SK-N-SH (cell line): ENCODE measurements around the gene BAZ1A. TPM values are rescaled to one million over a fixed set of nuclear protein-coding genes. Genes with fewer than 3 reads are reported as not detected.

Experiments used
- CHD2 ChIP-seq: fragments of 150-350 bp; IDR thresholded peaks from 2 replicates; pipeline ENCODE4 v1.6.1; 2018; ENCODE audit warnings: low read length; ENCODE audit not compliant: partially characterized antibody
- CTCF ChIP-seq: fragments of 200-600 bp; sonication (generic); IDR thresholded peaks from 2 replicates; pipeline ENCODE4 v1.6.1; 2017; ENCODE audit warnings: antibody characterized with exemption, mild to moderate bottlenecking, moderate library complexity
- EP300 ChIP-seq, 2 experiments: IDR thresholded peaks; 2 replicates each; pipeline versions ENCODE4 v1.4.0 to v1.6.1; 2012; ENCODE audit warnings: borderline replicate concordance in 1 of 2, low read depth in 1 of 2, low read length in 1 of 2
- EZH2phosphoT487 ChIP-seq: fragments of 200-600 bp; sonication (generic); IDR thresholded peaks from 2 replicates; pipeline ENCODE4 v1.6.1; 2017; ENCODE audit warnings: low read depth, mixed run types, mild to moderate bottlenecking, antibody characterized with exemption, moderate library complexity, borderline replicate concordance
- FOSL2 ChIP-seq: IDR thresholded peaks from 2 replicates; pipeline ENCODE4 v1.4.0; 2012; ENCODE audit warnings: low read depth, mild to moderate bottlenecking, moderate library complexity, borderline replicate concordance
- FOXJ3 ChIP-seq: sonication (generic); formaldehyde crosslinking; IDR thresholded peaks from 2 replicates; pipeline ENCODE4 v1.5.1; 2020; ENCODE audit warnings: mild to moderate bottlenecking, missing genetic modification reagents
- FOXM1 ChIP-seq: IDR thresholded peaks from 2 replicates; pipeline ENCODE4 v1.4.0; 2012; ENCODE audit warnings: low read depth, mild to moderate bottlenecking
- GABPA ChIP-seq: IDR thresholded peaks from 2 replicates; pipeline ENCODE4 v1.4.0; 2012; ENCODE audit warnings: low read depth, mild to moderate bottlenecking
- IRF3 ChIP-seq: fragments of 150-350 bp; IDR thresholded peaks from 2 replicates; pipeline ENCODE4 v1.6.1; 2016; ENCODE audit warnings: mild to moderate bottlenecking, low read depth, low read length
- JUND ChIP-seq: IDR thresholded peaks from 2 replicates; pipeline ENCODE4 v1.4.0; 2012
- MAX ChIP-seq: IDR thresholded peaks from 2 replicates; pipeline ENCODE4 v1.4.0; 2012; ENCODE audit warnings: low read depth
- MXI1 ChIP-seq: IDR thresholded peaks from 2 replicates; pipeline ENCODE4 v1.6.1; 2012; ENCODE audit warnings: mild to moderate bottlenecking, low read depth, low read length, improper control_type of control experiment
- NFIC ChIP-seq: IDR thresholded peaks from 2 replicates; pipeline ENCODE4 v1.4.0; 2012; ENCODE audit warnings: borderline replicate concordance
- NRF1 ChIP-seq: IDR thresholded peaks from 2 replicates; pipeline ENCODE4 v1.6.1; 2012; ENCODE audit warnings: low read depth, mild to moderate bottlenecking, low read length
- PBX3 ChIP-seq: IDR thresholded peaks from 2 replicates; pipeline ENCODE4; 2012
- POLR2AphosphoS5 ChIP-seq: IDR thresholded peaks from 2 replicates; pipeline ENCODE4 v1.6.1; 2012; ENCODE audit warnings: low read depth, low read length
- RAD21 ChIP-seq: IDR thresholded peaks from 2 replicates; pipeline ENCODE4 v1.6.1; 2012; ENCODE audit warnings: mild to moderate bottlenecking, low read length
- RCOR1 ChIP-seq: fragments of 150-350 bp; IDR thresholded peaks from 2 replicates; pipeline ENCODE4 v1.6.1; 2017; ENCODE audit warnings: antibody characterized with exemption, low read length
- REST ChIP-seq: IDR thresholded peaks from 2 replicates; pipeline ENCODE4 v1.6.1; 2012; ENCODE audit warnings: mild to moderate bottlenecking, low read depth, low read length, moderate library complexity
- RFX5 ChIP-seq: IDR thresholded peaks from 2 replicates; pipeline ENCODE4 v1.6.1; 2012; ENCODE audit warnings: mild to moderate bottlenecking, improper control_type of control experiment, low read length
- RXRA ChIP-seq: IDR thresholded peaks from 2 replicates; pipeline ENCODE4 v1.4.0; 2012; ENCODE audit warnings: low read depth, mild to moderate bottlenecking, borderline replicate concordance
- SIN3A ChIP-seq: IDR thresholded peaks from 2 replicates; pipeline ENCODE4 v1.6.1; 2012; ENCODE audit warnings: low read depth, mild to moderate bottlenecking, low read length, moderate library complexity, borderline replicate concordance
- USF1 ChIP-seq: IDR thresholded peaks from 2 replicates; pipeline ENCODE4 v1.4.0; 2012; ENCODE audit warnings: low read depth, borderline replicate concordance
- USF2 ChIP-seq: fragments of 150-350 bp; IDR thresholded peaks from 2 replicates; pipeline ENCODE4 v1.6.1; 2017; ENCODE audit warnings: antibody characterized with exemption, low read length, low read depth, borderline replicate concordance
- YY1 ChIP-seq: IDR thresholded peaks from 2 replicates; pipeline ENCODE4 v1.4.0; 2012; ENCODE audit warnings: low read depth, mild to moderate bottlenecking
- polyA plus RNA-seq, 3 experiments: library from polyadenylated mRNA; depleted of rRNA; stranded (reverse); fragments of >200 nt; gene quantifications; 2 replicates each; pipeline ENCODE4 v1.2.3, GENCODE V29; 2012

BAZ1A gene
- polyA plus RNA-seq, 1 of the 3 experiments (the other 2 are of a cell fraction): 17.4 TPM

GRCh38 chr14:34873589-34874385 lies 1.4 kb downstream of the BAZ1A start (continued):
- TF ChIP-seq REST (no peak), CTCF (no peak), CHD2 (peak; percentile 20), FOXJ3 (CRISPR knock-in tag) (peak; percentile 27; the same call in 1 of the 2 replicates), MAX (peak; percentile 45; the same call in 1 of the 2 replicates), RXRA (no peak), POLR2AphosphoS5 (peak; percentile 62; the same call in 1 of the 2 replicates), RCOR1 (no peak), GABPA (0 out of 2 replicates have a peak, but pooled peaks have one; percentile 35), MXI1 (no peak; the same call in 1 of the 2 replicates), USF1 (no peak), SIN3A (no peak; the same call in 1 of the 2 replicates), NRF1 (no peak), EP300 (IDR thresholded peaks at IDR 0.05; ENCODE audit: borderline replicate concordance in 1 of 2, low read depth in 1 of 2, low read length in 1 of 2) (no peak), PBX3 (no peak; the same call in 1 of the 2 replicates), FOXM1 (no peak), YY1 (0 out of 2 replicates have a peak, but pooled peaks have one; percentile 15), RFX5 (peak; percentile 71), JUND (no peak), EZH2phosphoT487 (no peak), USF2 (no peak), RAD21 (peak; percentile 2; the same call in 1 of the 2 replicates), IRF3 (no peak), NFIC (no peak), FOSL2 (peak; percentile 25; the same call in 1 of the 2 replicates)
